ENCODE results near the gene SH3BP1. TPM values are rescaled to one million over a fixed set of nuclear protein-coding genes. Genes with fewer than 3 reads are reported as not detected.

Gene SH3BP1
- total and polyA plus RNA-seq, 9 of the 15 experiments (the other 6 are each of a cell fraction or from before 2014, with no cell fraction given), result 0.10 to 36.2 (median 10.4) TPM

DNA sequence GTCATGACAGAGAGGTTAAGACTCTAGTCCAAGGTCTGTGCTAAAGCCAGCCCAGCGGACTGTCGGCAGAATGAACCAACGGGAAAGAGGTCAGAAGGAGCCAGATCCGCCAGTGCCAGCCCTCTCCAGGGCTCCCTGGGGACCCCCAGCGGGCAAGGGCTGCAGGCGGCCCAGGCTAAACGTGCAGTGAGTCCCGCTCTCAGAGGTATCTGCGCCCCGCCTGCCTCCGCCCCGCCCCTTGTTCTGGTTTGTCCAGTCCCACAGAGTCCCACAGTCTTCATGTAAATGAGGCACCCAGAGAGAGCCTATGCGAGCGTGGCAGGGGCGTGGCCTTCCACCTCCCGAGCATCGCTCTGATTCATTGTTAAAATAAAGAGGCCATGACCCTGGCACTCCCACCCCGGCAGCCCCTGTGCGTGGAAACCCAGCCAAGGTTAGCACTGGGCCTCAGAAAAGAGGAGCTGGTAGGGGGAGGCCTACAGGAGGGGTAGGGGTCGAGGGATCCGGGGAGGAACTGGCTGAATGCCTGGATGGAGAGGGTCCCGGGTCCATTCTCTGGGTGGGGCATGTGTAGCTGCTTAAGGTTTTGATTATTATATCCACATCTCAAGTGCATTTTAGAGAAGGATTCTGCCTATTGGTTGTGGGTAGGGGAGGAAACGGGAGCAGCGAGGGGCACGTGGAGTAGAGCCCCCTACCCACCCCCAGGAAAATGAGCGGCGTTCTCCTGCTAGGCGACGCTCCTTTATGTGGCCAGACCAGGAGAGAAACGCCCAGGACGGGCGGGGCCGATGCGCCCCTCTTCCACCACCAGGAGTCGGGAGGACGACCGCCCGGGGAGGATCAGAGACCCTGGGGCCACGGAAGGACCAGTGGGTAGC, 57.4 kb downstream of the SH3BP1 start, which contains the start of gene TRIOBP (continued):
- TF ChIP-seq E2F6 (IDR thresholded peaks at IDR 0.05; ENCODE audit: borderline replicate concordance in 1 of 2, extremely low read depth in 1 of 2, insufficient read depth in 1 of 2, insufficient read length in 1 of 2, low read depth in 1 of 2, low read length in 1 of 2, poor library complexity in 1 of 2, severe bottlenecking in 1 of 2) (peak in 1 of 2 experiments; percentile 58), POLR2G (IDR thresholded peaks at IDR 0.05; ENCODE audit: low read depth, low read length) (peak; percentile 1; the same call in 1 of the 2 replicates), MNT (conservative IDR thresholded peaks at IDR 0.05) (0 out of 4 replicates have a peak, but pooled peaks of 1 of the 2 experiments have one; percentile 33), PHB (CRISPR knock-in tag; IDR thresholded peaks at IDR 0.05) (no peak), RAD21 (CRISPR knock-in tag; conservative IDR thresholded peaks at IDR 0.05 in 1 of 2, IDR thresholded peaks at IDR 0.05 in 1 of 2) (peak in 1 of 2 experiments; percentile 40; a peak in 2 of 4 replicates), NELFE (IDR thresholded peaks at IDR 0.05; ENCODE audit: insufficient read depth, insufficient read length) (no peak), CTBP1 (IDR thresholded peaks at IDR 0.05; ENCODE audit: borderline replicate concordance) (0 out of 2 replicates have a peak, but pooled peaks have one; percentile 34), ZBTB7A (IDR thresholded peaks at IDR 0.05; ENCODE audit: borderline replicate concordance, control insufficient read depth, low read depth, low read length) (0 out of 2 replicates have a peak, but pooled peaks have one; percentile 19), ZNF217 (CRISPR knock-in tag; IDR thresholded peaks at IDR 0.05) (no peak), NRF1 (conservative IDR thresholded peaks at IDR 0.05 in 1 of 2, IDR thresholded peaks at IDR 0.05 in 1 of 2) (peak; percentile 64 to 66), RB1 (IDR thresholded peaks at IDR 0.05; ENCODE audit: low read depth) (peak; percentile 41; the same call in 1 of the 2 replicates), VEZF1 (CRISPR knock-in tag; IDR thresholded peaks at IDR 0.05) (peak; percentile 67)
- TF ChIP-seq, protein P1, sequence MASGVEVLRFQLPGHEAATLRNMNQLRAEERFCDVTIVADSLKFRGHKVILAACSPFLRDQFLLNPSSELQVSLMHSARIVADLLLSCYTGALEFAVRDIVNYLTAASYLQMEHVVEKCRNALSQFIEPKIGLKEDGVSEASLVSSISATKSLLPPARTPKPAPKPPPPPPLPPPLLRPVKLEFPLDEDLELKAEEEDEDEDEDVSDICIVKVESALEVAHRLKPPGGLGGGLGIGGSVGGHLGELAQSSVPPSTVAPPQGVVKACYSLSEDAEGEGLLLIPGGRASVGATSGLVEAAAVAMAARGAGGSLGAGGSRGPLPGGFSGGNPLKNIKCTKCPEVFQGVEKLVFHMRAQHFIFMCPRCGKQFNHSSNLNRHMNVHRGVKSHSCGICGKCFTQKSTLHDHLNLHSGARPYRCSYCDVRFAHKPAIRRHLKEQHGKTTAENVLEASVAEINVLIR (CRISPR knock-in tag; IDR thresholded peaks at IDR 0.05), result no peak
- TF ChIP-seq, protein P2, sequence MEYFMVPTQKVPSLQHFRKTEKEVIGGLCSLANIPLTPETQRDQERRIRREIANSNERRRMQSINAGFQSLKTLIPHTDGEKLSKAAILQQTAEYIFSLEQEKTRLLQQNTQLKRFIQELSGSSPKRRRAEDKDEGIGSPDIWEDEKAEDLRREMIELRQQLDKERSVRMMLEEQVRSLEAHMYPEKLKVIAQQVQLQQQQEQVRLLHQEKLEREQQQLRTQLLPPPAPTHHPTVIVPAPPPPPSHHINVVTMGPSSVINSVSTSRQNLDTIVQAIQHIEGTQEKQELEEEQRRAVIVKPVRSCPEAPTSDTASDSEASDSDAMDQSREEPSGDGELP (CRISPR knock-in tag; IDR thresholded peaks at IDR 0.05; ENCODE audit: borderline replicate concordance), result peak; percentile 11; the same call in 1 of the 2 replicates
